ENCODE results near the gene HSD11B2.

HSD11B2 gene

DNA sequence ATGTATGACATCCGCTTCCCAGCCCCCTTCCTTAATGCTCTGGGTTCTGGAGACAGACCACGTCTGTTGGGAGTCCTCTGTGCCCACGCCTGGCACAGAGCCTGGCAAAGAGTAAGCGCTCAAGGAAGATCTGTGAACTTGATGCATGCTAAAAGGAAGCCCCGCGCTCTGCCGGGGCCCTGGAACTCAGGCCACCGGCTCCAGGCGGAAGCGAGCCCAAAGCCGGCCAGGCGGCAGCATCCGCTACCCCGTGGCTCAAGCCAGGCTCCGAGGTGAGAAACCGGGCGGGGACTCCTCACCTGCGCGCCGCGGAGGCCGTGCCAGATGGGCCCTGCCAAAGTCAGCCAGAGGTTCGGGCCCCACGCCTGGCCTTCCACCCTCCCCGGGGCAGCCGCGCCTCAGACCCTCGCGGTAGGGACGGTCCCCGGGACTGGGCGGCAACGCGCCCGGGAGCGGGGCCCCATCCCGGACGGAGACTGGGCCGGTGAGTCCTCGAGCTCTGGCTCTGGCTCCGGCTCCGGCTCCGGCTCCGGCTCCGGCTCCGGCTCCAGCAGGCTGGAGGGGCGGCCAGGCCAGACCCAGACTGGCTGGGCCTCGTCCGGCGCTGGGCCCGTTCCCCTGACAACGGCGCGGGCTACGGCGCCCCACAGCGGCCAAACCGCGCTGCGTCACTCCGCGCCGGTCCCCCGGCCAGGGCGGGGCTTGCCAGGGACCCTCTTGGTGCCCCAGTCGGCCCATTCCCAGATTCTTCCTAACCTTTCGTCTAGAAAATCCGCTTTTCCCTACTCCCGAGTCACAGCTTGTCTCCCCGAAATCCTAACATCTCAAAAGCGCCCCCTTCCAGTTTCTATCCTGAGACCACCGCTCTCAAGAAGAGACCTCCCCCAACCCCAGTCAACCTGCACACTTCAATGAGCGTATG is 14.8 kb upstream of the HSD11B2 start, which contains the start of gene ZDHHC1:
Gene ZDHHC1 (minus strand): TSS at position 606 of the 922 bp plus-strand sequence. CDS start 8,702 bp downstream, outside the sequence.
- DNase-seq: no peak

DNA sequence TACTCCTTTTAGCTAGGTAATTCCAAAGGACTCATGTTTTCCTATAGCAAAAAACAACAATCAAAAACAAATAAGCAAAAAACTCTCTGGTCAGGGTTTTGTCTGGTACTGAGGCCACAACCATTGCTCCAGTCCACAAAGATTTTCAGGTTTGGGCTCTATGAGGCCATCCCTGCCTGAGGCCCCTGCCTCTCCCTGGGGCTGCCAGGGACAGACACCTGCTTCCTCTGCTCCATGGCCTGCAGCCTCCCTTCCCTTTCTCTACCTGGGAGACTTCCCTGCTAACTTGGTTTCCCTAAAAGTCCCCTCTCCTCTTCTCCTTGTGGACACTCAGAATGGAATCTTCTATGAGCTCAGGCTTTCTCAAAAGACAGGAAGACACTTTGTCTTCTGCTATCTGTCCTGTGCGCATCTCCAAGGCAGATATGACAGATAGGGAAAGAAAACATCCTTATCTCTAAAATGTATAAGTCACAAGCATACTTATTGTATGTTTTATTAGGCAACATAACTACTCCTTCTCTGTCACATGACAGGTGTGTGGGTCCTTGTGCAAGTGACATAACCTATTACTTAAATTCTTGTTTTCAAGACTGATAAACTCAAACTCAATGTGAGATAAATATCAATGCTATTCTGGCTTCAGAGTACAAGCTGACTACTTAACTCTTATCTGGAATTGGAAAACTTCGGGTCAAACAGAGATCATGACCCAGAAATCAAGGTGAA is 13.4 kb upstream of the HSD11B2 start:
- DNase-seq: no peak

GRCh38 chr16:67419502-67419901 is 11.4 kb upstream of the HSD11B2 start:
- no peak for DNase-seq

DNA sequence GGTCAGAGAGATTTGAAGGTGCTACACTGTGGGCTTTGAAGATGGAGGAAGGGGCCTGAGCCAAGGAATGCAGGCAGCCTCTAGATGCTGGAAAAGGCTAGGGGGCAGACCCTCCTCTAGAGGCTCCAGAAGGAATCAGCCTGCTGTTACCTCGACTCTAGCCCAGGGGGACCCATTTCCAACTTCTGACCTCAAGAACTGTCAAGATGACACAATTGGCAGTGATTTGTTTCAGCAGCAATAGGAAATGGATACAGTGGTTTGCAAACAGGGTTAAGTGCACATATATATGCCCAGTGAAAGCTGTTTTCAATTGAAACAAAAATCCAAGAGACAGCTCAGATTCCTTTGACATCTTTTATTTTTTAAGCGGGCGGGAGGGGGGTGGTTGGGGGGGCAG is 11.0 kb upstream of the HSD11B2 start:
- DNase-seq: no peak

- no peak for DNase-seq
Observed at GRCh38 chr16:67421030-67421429, 9.9 kb upstream of the HSD11B2 start.

DNA sequence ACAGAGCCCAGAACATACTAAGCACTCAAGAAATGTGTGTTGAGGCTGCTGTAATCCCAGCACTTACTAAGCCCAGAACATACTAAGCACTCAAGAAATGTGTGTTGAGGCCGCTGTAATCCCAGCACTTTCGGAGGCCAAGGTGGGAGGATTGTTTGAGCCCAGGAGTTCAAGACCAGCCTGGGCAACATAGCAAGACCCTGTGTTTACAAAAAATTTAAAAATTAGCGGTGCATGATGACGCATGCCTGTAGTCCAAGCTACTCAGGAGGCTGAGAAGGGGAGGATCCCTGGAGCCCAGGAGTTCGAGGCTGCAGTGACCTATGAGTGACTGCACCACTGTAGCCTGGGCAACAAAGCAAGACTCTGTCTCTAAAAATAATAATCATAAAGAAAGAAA is 7.9 kb upstream of the HSD11B2 start:
- DNase-seq: no peak

DNA sequence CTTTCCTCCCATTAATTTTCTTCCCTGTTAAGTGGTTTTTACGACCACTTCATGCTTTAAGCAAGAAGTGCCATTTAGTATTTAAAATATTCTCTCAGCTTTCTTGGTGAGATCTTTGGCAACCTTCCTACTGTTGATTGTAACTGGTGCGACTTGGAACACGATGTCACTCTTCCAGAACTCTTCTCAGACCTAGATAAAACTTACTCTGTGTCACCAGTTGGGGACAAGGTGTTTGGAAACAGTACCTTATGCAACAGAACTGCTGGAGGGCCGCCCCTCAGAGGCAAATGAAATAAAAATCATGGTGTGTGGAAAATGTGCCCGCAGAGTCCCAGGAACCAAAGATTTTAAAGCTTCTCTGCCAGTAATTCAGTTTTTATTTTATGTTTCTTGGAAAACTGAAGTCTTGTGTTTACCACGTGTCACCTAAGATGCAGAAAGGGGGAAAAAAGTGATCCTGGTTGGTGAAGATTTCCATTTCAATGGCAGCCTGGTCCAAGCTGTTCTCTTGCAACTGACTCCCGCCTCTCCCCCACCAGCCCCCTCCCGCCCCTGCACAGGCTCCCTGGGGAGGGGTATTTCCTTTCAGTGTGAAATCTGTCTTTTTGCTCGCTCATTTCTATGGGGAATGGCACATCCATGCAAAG is 7.2 kb upstream of the HSD11B2 start:
- no peak for DNase-seq

- DNase-seq: no peak
Observed at GRCh38 chr16:67424261-67424615, 6.7 kb upstream of the HSD11B2 start.

DNA sequence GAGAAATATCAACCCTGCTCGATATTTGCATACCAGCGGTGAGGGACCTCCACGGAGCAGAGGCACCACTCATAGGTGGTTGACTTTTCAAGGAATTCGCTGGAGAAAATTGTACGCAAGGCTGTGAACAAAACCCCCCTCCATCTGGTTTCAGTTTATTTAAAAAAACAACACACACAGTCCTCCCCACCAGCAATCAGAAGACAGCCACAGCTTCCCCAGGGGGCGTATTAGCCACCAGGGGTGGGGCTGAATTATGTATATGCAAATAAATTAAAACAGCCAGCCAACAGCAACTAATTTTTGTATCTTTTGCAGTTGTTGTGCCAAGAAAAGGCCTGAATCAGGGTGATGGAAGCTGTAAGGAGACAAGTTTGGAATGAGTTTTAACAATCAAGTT is 5.9 kb upstream of the HSD11B2 start:
- DNase-seq: no peak

- DNase-seq: no peak
Observed at GRCh38 chr16:67425580-67425979, 5.3 kb upstream of the HSD11B2 start.

DNA sequence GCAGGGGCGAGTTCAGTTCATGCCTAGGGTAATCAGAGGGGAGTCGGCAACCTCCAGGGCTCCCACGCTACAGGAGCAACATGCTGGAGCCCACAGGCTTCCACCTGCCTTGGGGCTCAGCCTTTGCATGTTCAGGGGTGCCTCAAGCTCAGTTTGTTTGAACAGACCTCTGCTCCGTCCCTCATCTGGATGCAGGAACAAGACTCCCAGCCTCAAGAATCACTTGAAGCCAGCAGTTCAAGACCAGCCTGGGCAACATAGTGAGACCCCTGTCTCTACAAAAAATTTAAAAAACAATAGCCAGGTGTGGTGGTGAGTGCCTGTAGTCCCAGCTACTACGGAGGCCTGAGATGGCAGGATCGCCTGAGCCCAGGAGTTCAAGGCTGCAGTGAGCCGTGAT is 4.9 kb upstream of the HSD11B2 start:
- DNase-seq: no peak

GRCh38 chr16:67426950-67427349 is 4.0 kb upstream of the HSD11B2 start:
- DNase-seq: no peak

- DNase-seq: no peak
Observed at GRCh38 chr16:67428146-67428731, 2.7 kb upstream of the HSD11B2 start.

DNA sequence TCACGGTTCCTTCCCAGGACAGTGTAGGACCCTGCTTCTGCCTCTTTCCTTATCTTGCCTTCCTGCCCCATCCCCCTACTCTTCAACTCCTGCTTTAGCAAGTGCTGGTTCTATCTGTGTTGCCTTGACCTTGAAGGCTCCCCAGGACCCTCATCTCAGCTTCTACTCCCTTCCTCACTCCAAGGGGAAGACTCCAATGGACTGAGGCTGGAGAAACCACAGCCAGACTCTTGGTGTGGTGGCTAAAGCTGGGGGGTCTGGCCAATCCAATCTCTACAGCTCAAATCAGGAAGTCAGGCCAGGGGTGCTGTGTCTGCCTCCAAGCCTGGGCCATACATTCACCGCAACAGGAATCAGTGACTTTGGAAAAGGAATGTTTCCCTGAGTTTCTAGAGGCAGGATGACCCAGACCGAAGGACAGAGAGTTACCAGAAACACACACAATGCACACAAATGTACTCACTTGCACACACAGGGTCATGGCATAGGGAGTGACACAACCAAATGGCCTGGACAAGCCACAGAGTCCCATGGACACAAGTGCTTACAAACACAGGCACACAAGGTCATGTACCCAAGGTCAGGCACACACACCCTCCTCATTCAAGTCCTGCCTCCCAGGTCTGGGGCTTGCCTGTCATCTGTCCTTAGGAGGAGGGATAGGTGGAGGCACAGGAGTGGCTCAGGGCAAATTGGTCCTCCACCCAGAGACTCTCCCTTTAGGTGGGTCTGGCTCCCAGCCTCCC is 1.7 kb upstream of the HSD11B2 start:
- DNase-seq: no peak

DNA sequence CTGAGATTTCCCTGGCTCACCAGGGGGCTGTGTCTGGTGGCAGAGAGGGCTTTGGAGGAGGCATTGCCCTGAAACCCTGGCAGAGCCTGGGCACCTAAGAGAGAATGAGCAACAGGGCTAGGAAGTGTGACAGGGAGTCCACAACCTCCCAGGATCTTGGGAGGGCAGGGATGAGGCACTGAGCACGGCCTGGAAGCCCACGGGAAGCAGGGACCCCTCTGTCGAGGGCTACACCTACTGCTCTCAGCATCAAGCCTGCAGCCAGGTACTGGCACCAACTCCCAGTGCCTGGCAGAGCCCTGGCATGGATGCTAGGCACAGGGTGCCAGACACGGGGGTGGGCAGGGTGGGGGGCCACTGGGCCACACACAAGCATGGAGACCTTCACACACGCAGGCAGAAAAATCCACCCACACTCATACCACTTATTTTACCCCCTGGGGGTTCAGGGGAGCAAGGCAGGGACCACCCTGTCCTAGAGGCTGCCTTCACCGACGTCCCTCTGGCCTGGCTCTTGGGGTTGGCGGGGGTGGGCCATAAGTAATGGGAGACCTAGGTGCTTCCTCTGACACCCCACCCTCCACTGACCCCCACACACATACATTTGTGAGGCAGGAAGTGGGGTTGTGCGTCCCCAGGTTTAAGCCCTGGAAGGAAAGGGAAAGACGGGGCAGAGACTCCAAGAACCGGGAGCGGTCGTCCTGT is 970 bp upstream of the HSD11B2 start:
- no peak for DNase-seq

GRCh38 chr16:67430504-67430976 is 381 bp upstream of the HSD11B2 start:
- DNase-seq: no peak

DNA sequence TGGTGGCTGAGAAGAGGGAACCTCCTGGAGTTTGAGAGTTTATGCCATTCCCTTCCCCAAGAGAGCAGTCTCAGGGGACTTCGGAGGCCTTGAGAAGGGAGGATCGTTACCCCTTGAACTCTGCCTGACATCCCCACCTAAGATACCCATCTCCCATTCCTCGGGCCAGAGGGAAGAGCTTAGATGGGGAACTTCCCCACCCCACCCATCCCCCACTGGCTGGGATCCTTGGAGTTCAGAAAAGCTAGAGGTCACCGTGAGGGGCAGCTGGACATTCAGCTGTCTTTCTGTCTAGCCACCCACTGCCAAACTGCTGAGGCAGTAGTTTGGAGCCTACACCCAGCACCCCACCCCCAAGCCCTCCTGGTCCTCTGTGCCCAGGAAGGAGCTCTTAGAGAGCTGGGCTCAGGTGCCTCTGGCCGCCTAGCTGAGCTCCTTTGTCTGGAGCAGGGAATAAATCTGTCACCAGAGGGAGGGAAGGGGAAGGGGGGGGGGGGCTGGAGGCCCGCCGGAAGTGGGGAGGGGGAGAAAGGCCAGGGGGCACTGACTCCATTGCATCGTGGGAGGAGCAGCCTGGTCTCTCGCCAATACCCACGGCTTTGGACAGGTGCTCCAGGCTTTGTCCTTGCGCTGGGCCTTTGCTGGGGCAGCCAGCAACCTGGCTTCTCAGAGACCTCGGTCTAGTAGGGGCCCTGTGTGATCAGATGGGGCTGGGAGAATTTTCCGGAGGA is 1.0 kb downstream of the HSD11B2 start:
- no peak for DNase-seq

DNA sequence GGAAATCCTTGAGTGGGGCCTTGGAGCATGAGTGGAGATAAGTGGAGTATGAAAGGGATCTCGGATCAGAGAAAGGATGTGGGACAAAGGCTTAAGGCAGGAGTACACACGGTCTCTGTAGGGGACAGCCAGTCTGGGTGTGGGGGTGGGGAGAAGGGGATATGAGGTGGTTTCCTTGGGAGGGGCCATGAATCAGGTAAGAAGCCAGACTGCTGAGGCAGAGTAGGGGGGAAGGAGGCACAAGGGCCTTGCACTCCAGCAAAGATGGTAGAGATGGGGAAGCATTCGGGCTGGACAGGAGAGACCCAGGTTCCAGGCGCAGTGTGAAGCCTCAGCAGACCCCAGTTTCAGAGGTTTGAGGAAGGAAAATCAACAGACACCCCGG is 1.6 kb downstream of the HSD11B2 start:
- no peak for DNase-seq

DNA sequence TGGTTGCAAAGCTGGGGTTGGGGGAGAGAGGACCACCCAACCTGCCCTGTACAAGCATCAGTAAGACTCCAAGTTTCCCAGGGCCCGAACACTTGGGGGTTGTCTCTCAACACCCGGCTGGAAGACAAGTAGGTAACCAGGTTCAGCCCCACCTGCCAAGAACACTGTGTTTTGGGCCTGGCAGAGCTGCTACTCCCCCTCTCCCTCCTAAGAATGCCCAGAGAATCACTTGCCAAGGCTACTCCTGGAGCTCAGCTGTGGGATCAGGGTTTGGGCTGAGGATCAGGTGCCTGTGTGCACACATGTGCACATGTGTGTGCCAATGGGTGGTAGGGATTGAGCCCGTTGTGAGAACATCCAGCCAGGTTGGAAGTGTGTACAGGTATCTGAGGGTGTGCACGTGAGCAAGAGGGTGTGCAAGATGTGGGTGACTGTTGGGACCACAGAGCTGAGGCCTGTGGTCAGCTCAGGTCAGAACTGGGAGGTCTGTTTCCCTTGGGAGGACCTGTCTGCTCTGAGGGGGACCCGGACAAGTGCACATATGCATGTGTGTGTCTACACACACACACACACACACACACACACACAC is 2.3 kb downstream of the HSD11B2 start:
- DNase-seq: no peak

GRCh38 chr16:67435758-67436164 is 4.8 kb downstream of the HSD11B2 start:
- DNase-seq: no peak

All from SHP77 treated with DMSO at 0.1 percent for 48 hours (cell line).